SHP77 (cell line): Measurements from ENCODE around the gene ABCD4.
"Not testable (repeated sequence)": the region's sequence is repeated elsewhere in the genome, so short reads cannot be mapped to it uniquely, and the experiment has no call there.

Experiments
- DNase-seq, 2 experiments: peaks; one replicate each; lab custom pipeline; 2025; lab: John Stamatoyannopoulos, UW

The ABCD4 gene

DNA sequence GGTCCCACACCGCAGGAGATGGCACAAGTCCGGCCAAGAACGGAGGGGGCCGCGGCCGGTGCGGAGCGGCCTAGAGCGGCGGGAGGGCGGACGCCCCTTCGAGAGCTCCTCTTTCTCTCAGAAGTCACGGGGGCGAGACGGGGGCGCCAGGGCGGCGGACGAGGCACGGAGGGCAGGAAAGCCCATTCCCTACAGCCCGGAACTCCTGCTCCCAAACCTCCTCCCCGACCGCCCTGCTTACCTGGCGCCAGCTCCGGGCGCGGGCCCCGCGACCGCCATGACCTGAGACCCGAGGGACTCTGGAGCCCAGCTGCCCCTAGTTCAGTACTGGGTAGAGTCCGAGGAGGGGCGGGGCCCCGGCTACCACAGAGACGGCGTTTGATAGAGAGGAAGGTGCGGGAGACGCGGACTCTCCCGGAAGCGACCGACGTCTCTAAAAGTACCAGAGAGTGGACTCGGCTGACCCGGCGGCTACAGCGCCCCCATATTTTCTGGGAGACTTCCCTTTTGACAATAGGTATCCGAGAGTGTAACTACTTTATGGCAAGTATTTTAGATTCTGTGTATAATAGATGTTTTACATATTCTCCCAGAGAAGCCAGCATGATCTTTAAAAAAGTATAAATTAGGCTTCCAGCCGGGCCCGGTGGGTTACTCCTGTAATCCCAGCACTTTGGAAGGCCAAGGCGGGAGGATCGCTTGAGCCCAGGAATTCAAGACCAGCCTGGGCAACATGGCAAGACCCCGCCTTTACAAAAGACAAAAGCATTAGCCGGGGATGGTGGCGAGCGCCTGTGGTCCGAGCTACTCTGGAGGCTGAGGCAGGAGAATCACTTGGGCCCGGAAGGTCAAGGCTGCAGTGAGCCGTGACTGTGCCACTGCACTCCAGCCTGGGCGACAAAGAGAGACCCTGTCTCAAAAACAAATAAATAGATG, at the start of gene ABCD4:
TSS of gene ABCD4 (minus strand) at position 301 of the 936 bp plus-strand sequence. CDS start at position 279, 22 bp downstream.
- DNase-seq: peak; percentile 92 to 94

DNA sequence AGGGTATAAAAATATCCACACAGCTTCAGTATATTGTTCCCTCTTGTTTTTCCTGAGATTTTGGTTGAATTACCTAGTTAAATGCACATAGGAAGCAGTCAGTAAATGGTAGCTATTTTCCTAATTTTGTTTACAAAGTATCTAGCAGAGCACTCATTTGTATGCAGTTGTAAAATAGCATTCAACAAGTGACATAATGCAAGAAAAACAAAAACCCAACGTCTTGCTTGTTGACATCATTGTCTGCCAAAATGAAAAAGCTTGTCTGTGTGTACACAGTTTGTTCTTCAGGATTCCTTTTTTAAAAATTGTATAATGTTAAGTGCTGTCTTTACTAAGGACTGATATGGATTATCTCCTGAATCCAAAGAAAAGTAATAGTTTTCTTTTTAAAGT, 48.2 kb upstream of the ABCD4 start:
- DNase-seq: no peak

- no peak for DNase-seq
Measured at GRCh38 chr14:74350211-74350927, 47.6 kb upstream of the ABCD4 start.

DNA sequence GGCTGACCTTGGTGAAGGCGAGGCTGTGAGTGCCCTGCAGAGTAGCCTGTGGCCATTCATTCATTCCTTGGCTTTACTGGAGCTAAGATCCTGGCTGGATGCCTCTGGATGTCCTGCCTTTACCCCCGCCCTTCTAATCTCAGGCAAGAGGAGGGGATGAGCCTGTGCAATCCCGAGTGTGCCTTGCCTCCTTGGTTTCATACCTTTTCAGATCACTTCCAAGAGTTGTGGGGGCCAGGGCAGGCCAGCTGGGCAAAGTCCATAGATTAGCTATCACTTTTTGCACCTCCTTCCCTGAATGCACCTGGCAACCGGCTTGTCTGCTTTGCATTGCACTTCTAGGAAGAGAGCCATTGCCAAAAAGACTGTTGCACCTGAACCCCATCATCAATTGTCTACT, 47.0 kb upstream of the ABCD4 start:
- no peak for DNase-seq

DNA sequence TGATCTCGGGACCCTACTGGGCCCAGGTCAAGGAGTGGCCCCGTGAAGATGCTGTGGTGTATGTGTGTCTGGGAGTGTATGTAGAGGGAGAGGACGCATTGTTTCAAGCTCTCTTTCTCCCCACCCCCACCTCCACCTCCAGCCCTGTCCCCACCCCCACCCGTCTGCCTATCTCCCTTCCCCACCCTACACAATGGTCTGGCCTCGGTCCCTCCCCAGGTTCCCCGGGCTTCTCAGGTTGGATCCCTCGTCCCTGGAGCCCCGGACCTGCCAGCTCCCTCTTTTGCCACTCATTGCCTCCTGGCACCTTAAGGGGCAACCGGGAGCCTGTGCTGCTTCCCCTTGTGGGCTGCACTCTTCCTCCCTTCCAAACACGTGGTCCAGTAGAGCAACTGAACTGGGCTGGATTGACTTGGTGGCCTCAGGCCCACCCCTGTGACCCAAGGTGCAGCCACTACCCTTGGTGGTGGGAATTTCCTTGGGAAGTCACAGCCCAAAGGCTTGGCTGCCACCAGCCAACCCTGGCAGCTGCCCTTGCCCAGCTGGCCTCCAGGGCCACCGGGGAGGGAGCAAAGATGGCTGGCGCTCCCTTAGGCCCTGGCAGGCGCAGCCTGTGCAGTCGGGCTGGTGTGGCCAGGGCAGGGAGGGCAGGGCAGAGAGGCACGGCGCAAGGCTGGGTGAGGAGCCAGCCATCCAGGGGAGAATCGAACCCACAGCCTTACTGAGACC, 46.2 kb upstream of the ABCD4 start:
- no peak for DNase-seq

DNA sequence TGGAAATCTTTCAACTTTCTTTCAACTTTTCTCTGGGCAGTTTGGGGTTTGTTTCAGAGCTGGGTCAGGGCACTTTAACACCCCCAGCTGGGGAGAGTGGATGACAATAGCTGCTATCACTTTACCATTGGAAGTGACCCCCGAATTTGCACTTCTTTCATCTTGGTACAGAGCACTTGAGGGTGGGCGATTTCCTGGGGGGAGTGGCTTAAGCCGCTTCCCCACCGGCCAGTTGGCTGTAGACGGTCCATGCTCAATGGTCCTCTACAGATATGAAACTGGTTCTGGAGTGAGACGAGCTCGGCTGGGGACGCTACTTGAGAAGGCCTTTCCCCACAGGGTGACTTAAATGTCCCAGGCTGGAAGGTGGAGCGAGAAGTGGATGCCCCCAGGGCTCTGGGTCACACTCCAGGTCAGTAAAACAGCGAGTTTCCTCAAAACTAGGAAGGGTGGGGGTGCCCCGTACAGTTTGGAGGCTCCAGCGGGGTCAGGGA, 45.6 kb upstream of the ABCD4 start, which contains the start of gene VRTN:
TSS of gene VRTN (plus strand) at position 231 of the 494 bp plus-strand sequence. CDS start 8,313 bp downstream, outside the sequence.
- DNase-seq: no peak

DNA sequence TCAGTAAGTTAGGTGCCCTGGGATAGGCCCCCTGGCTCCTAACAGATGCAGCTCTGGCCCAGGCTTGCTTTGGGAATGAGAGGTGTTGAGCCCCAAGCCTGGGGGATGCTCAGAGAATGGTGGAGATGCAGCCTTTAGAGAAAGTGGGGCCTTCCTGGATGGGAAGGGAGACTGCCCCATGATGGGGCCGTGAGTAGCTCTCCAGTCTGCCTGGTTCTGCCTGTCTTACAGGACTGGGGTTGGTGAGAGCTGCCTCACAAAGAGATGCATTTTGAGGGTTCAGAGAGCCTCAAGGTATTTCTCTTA, 45.0 kb upstream of the ABCD4 start:
- no peak for DNase-seq

GRCh38 chr14:74347097-74347794, 44.5 kb upstream of the ABCD4 start:
- DNase-seq: no peak

- no peak for DNase-seq
Measured at GRCh38 chr14:74346341-74346740, 43.6 kb upstream of the ABCD4 start.

- DNase-seq: no peak
Measured at GRCh38 chr14:74333909-74334308, 31.2 kb upstream of the ABCD4 start.

DNA sequence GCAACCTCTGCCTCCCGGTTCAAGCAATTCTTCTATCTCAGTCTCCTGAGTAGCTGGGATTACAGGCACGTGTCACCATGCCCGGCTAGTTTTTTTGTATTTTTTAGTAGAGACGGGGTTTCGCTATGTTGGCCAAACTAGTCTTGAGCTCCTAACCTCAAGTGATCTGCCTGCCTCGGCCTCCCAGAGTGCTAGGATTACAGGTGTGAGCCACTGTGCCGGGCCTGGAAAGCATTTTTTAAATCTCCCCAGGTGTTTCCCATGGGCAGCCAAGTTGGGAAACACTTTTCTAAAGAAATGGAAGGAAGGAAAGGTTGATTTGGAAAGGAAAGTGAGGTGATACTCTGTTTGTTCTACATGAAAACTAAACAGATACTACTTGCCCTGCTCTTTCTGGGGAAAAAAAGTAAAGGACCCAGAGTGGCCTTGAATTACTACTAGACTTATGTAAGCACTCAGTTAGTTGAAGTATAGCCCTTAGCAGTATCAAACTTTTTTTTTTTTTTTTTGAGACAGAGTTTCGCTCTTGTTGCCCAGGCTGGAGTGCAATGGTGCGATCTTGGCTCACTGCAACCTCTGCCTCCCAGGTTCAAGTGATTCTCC, 27.3 kb upstream of the ABCD4 start:
- not testable (repeated sequence) for DNase-seq

DNA sequence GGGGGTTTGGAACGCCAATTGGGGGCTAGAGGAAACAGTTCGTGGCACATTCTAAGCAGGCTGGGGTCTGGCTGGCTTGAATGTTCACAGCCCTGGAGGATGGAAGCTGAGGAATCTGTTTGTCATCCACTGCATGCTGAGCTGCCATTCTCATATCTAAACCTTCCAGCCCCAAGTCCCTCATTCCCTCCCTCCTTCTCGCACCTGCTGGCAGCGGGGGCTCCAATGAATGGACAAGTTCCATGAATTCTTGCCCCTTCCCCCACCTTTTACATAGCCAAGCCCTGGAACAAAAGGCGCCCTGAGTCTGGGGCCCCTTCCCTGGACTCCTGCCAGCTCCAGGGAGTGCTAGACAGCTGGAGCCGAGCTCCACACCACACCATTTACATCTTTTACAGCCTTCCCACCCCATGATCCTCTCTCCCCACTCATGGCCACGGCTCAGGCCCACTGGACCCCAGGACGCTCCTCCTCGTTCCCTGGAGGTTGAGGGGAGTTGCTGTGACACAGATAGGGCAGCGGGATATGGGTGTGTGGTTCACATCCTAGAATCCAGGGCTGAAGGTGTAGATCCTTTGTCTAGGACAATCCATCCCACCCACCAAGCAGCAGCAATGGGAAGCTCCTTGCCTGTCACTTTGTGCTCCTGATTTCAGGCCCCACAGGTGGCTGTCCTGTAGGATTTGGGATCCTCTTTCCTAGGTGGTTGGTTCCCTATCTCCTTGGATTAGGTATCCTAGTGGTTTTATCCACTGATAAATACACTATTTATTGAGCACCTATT, 23.8 kb upstream of the ABCD4 start:
- DNase-seq: peak; percentile 32 to 41

- DNase-seq: no peak
Measured at GRCh38 chr14:74325446-74325845, 22.7 kb upstream of the ABCD4 start.

DNA sequence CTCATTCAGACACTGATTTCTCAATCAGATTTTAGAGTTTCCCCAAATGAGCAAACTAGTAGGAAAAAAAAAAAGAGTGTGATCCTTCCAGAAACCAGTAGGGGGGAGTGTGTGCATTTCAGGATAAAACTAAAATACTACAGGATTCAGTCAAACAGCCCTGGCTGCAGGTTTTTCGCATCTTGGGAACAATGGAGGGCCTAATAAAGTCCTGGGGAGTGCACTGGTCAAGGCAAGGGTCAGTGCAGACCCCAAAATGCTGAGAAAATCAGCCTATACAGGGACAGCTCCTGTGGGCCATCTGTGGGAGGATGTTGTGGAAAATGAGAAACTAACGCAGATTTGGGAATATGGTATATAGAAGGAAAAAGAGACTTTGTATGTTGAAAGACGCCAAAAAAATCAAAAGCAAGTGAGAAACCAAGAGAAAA, 22.2 kb upstream of the ABCD4 start:
- peak in 1 of 2 experiments; percentile 24 for DNase-seq

- no peak for DNase-seq
Measured at GRCh38 chr14:74314576-74314975, 11.8 kb upstream of the ABCD4 start.

DNA sequence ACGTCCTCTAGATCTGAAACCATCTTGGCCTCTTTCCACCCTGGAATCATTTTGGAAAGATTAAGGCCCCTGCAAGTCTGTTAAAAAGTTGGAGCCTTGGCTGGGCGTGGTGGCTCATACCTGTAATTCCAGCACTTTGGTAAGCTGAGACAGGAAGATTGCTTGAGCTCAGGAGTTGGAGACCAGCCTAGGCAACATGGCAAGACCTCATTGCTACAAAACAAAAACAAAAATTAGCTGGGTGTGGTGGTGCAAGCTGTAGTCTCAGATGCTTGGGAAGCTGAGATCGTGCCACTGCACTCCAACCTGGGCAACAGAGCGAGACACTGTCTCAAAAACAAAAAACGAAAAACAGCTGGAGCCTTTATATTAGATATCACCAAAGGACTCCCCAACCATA, 10.9 kb upstream of the ABCD4 start:
- DNase-seq: no peak

DNA sequence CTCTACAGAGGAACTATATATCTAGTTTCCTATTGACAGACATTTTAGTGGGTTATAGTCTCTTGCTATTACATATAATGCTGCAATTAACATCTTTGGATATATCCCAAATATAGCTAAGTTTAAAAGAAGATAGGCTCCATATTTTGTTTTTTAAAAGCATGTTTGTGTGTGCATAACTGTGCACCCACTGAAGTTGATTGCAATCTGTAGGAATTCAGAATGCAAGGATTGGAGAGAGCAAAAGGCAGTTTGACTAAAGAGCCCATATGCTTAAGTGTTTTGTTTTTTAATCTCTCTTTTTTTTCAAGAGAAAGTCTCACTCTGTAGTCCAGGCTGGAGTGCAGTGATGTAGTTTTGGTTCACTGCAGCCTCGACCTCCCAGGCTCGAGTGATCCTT, 9.4 kb upstream of the ABCD4 start:
- DNase-seq: no peak

- DNase-seq: no peak
Measured at GRCh38 chr14:74309125-74310022, 6.6 kb upstream of the ABCD4 start.

GRCh38 chr14:74308695-74309094, 6.0 kb upstream of the ABCD4 start:
- DNase-seq: no peak
